ENCODE data around the gene GUCA1A. TPM values are rescaled to one million over a fixed set of nuclear protein-coding genes. Genes with fewer than 3 reads are reported as not detected.

The GUCA1A gene
- polyA plus RNA-seq, 4 donors = 0.14 to 0.38 (median 0.29) TPM

Other genes starting within 250 kb of the GUCA1A start
- 10 to 100 TPM; 24.3 to 31.4 (median 26.9) TPM for gene CCND3, start 231.6 kb upstream of the GUCA1A start, polyA plus RNA-seq (ENCODE audit: insufficient read length in 4 of 4)
- gene TAF8, start 122.8 kb upstream of the GUCA1A start, polyA plus RNA-seq (ENCODE audit: insufficient read length in 4 of 4) = 10 to 100 TPM; 17.7 to 26.3 (median 22.2) TPM
- gene C6orf132, start 30.7 kb upstream of the GUCA1A start, polyA plus RNA-seq (ENCODE audit: insufficient read length in 4 of 4) = 1 to 10 TPM; 1.2 to 7.0 (median 3.8) TPM
- gene GUCA1B, start 21.6 kb downstream of the GUCA1A start, polyA plus RNA-seq (ENCODE audit: insufficient read length in 4 of 4) = 1 to 10 TPM in 3 of 4 donors, under 1 TPM in 1; 0.54 to 2.5 (median 1.1) TPM
- gene MRPS10, start 44.5 kb downstream of the GUCA1A start, polyA plus RNA-seq (ENCODE audit: insufficient read length in 4 of 4) = 10 to 100 TPM; 26.7 to 34.3 (median 28.6) TPM